Keratinocyte (primary cell): ENCODE results near the gene BRD3OS. TPM values are rescaled to one million over a fixed set of nuclear protein-coding genes. Genes with fewer than 3 reads are reported as not detected.

Experiments
- DNase-seq: peaks from one replicate; pipeline ENCODE4 v3.0.0-alpha.2; 2011; ENCODE audit warnings: low read depth, missing footprints, low spot score
- FAIRE-seq: peaks from 2 replicates; lab custom pipeline; 2011; peaks lifted over from hg19 to GRCh38; lab: Jason Lieb, UNC
- H2AFZ ChIP-seq: 2 replicates; pipeline ENCODE4 v1.6.0; 2012; ENCODE audit warnings: low read length, control low read depth, inconsistent platforms; ENCODE audit not compliant: control insufficient read depth
- H3K27ac ChIP-seq: 2 replicates; pipeline ENCODE4 v1.5.1; 2011; ENCODE audit warnings: low read length; ENCODE audit not compliant: control insufficient read depth, insufficient read depth
- H3K27me3 ChIP-seq: 3 replicates; pipeline ENCODE4 v1.6.0; 2011; ENCODE audit warnings: low read length; ENCODE audit not compliant: control insufficient read depth, insufficient read depth; ENCODE audit errors: extremely low read depth
- H3K36me3 ChIP-seq, 2 experiments: 2 replicates in 1 of 2; 3 replicates in 1 of 2; pipeline ENCODE4 v1.5.1; 2011; ENCODE audit warnings: low read length in 2 of 2, mild to moderate bottlenecking in 1 of 2; ENCODE audit not compliant: control insufficient read depth in 2 of 2, insufficient read depth in 2 of 2; ENCODE audit errors: extremely low read depth in 1 of 2
- H3K4me1 ChIP-seq: 3 replicates; pipeline ENCODE4 v1.5.1; 2011; ENCODE audit warnings: low read length; ENCODE audit not compliant: control insufficient read depth, insufficient read depth; ENCODE audit errors: extremely low read depth
- H3K4me2 ChIP-seq: 3 replicates; pipeline ENCODE4 v1.6.0; 2011; ENCODE audit warnings: low read depth, low read length; ENCODE audit not compliant: control insufficient read depth, insufficient read depth; ENCODE audit errors: extremely low read depth
- H3K4me3 ChIP-seq, 3 experiments: fragments of 200-600 bp in 1 of 3; sonication (generic) in 1 of 3; 2 replicates in 2 of 3; 3 replicates in 1 of 3; pipeline ENCODE4 v1.5.1; 2011 to 2016; ENCODE audit warnings: low read length in 3 of 3, mild to moderate bottlenecking in 3 of 3, control low read depth in 2 of 3, inconsistent platforms in 1 of 3, low read depth in 1 of 3, mixed read lengths in 1 of 3, mixed run types in 1 of 3, moderate library complexity in 1 of 3; ENCODE audit not compliant: control insufficient read depth in 2 of 3, insufficient read depth in 2 of 3; ENCODE audit errors: extremely low read depth in 1 of 3
- H3K79me2 ChIP-seq: 2 replicates; pipeline ENCODE4 v1.6.0; 2012; ENCODE audit warnings: low read length; ENCODE audit not compliant: control insufficient read depth, insufficient read depth
- H3K9ac ChIP-seq: 3 replicates; pipeline ENCODE4 v1.6.0; 2011; ENCODE audit warnings: low read length; ENCODE audit not compliant: control insufficient read depth, insufficient read depth; ENCODE audit errors: extremely low read depth
- H3K9me1 ChIP-seq: 3 replicates; pipeline ENCODE4 v1.6.0; 2011; ENCODE audit warnings: low read length; ENCODE audit not compliant: control insufficient read depth, insufficient read depth; ENCODE audit errors: extremely low read depth
- H3K9me3 ChIP-seq: 2 replicates; pipeline ENCODE4 v1.5.1; 2012; ENCODE audit warnings: low read depth, low read length; ENCODE audit not compliant: control insufficient read depth
- H4K20me1 ChIP-seq: 3 replicates; pipeline ENCODE4 v1.6.0; 2011; ENCODE audit warnings: low read length; ENCODE audit not compliant: control insufficient read depth, insufficient read depth; ENCODE audit errors: extremely low read depth
- CTCF ChIP-seq, 3 experiments: IDR thresholded peaks in 1 of 3; conservative IDR thresholded peaks in 1 of 3; optimal IDR thresholded peaks in 1 of 3; 2 replicates in 2 of 3; 3 replicates in 1 of 3; pipeline versions ENCODE3 to v1.5.1; 2011; ENCODE audit warnings: low read length in 3 of 3, mild to moderate bottlenecking in 3 of 3, moderate library complexity in 2 of 3, control low read depth in 1 of 3, inconsistent platforms in 1 of 3; ENCODE audit not compliant: insufficient read depth in 2 of 3; ENCODE audit errors: extremely low read depth in 1 of 3
- EZH2 ChIP-seq: IDR thresholded peaks from one replicate; pipeline ENCODE4 v1.6.1; 2012; ENCODE audit warnings: inconsistent platforms, mild to moderate bottlenecking, low read length, moderate library complexity
- dilution Hi-C: fragments of 300-500 bp; cut with MboI; formaldehyde crosslinking; loops from one replicate; pipeline ENCODE4 v1.7.0; 2020; ENCODE audit warnings: low sequenced_read_pairs; ENCODE audit not compliant: extremely low pct_ligation_motif_present
- polyA plus RNA-seq, 5 experiments: library from polyadenylated mRNA; depleted of rRNA in 3 of 5; stranded (reverse) in 3 of 5; stranded (forward) in 1 of 5; unstranded in 1 of 5; fragments of >200 nt; gene quantifications; 1 replicate in 1 of 5; 2 replicates in 3 of 5; 3 replicates in 1 of 5; pipeline versions ENCODE4 v1.2.1 to v1.2.3, GENCODE V29; 2011 to 2012; ENCODE audit warnings: missing spikeins in 2 of 5, low read depth in 1 of 5, low replicate concordance in 1 of 5

BRD3OS gene
- polyA plus RNA-seq, 1 donor (not counting 4 experiments of a cell fraction or from before 2014, with no cell fraction given): 8.5 TPM

GRCh38 chr9:134053401-134053871, 28.2 kb downstream of the BRD3OS start:
- Histone ChIP-seq H3K9ac (no peak overlapping the region), H4K20me1 (peaks cover 14% of the 10 kb centered on the region), H3K4me3 (no peak overlapping the region), H3K79me2 (peaks cover 26% of the 10 kb centered on the region), H3K9me1 (peaks cover 3% of the 10 kb centered on the region), H3K27me3 (no peaks in the 10 kb centered on the region), H3K4me2 (no peak overlapping the region), H3K4me1 (peaks cover 27% of the 10 kb centered on the region), H3K9me3 (no peaks in the 10 kb centered on the region), H2AFZ (no peak overlapping the region), H3K36me3 (peaks cover 8 to 11% of the 10 kb centered on the region in 2 experiments), H3K27ac (no peak overlapping the region)
- dilution Hi-C loops: no loop called here
- FAIRE-seq (no peak), DNase-seq (no peak)
- TF ChIP-seq EZH2 (no peak), CTCF (optimal IDR thresholded peaks at IDR 0.05 in 1 of 3, IDR thresholded peaks at IDR 0.05 in 1 of 3, conservative IDR thresholded peaks at IDR 0.05 in 1 of 3; ENCODE audit: extremely low read depth in 1 of 3, insufficient read depth in 2 of 3, low read length in 3 of 3) (no peak)

- Histone ChIP-seq H3K9ac (no peak overlapping the region), H2AFZ (no peak overlapping the region), H3K4me2 (no peak overlapping the region), H3K27me3 (no peaks in the 10 kb centered on the region), H4K20me1 (peaks cover 14% of the 10 kb centered on the region), H3K36me3 (peaks cover 6 to 11% of the 10 kb centered on the region in 2 experiments), H3K4me1 (peaks cover 34% of the 10 kb centered on the region), H3K27ac (no peak overlapping the region), H3K9me3 (no peaks in the 10 kb centered on the region), H3K4me3 (no peak overlapping the region), H3K79me2 (peaks cover 26% of the 10 kb centered on the region), H3K9me1 (peaks cover 6% of the 10 kb centered on the region)
- dilution Hi-C loops: no loop called here
- no peak for TF ChIP-seq CTCF (optimal IDR thresholded peaks at IDR 0.05 in 1 of 3, IDR thresholded peaks at IDR 0.05 in 1 of 3, conservative IDR thresholded peaks at IDR 0.05 in 1 of 3; ENCODE audit: extremely low read depth in 1 of 3, insufficient read depth in 2 of 3, low read length in 3 of 3)
- TF ChIP-seq EZH2: no peak
- DNase-seq: no peak
- FAIRE-seq: no peak
Observed at GRCh38 chr9:134053941-134054761, 28.9 kb downstream of the BRD3OS start.
